ENCODE data around the gene COPS7A. TPM values are rescaled to one million over a fixed set of nuclear protein-coding genes. Genes with fewer than 3 reads are reported as not detected.

COPS7A gene
- 50.6 and 80.7 TPM in 2 replicates for total RNA-seq

GRCh38 chr12:6723607-6724408 is at the start of gene COPS7A:
Gene COPS7A, plus strand, starts transcription at chr12:6724046. Its CDS starts 611 bp downstream, at chr12:6724657.

GRCh38 chr12:6688999-6689882 is 34.6 kb upstream of the COPS7A start, which contains the start of gene ZNF384:
Gene ZNF384, minus strand, starts transcription at chr12:6689375. Its CDS starts 9,855 bp downstream, at chr12:6679520.

GRCh38 chr12:6700646-6701051 is 23.2 kb upstream of the COPS7A start, which contains the start of gene PIANP:
Gene PIANP, minus strand, starts transcription at chr12:6700815. Its CDS starts 2,754 bp downstream, at chr12:6698061.

GRCh38 chr12:6752921-6753771 is 29.3 kb downstream of the COPS7A start, which contains the start of gene MLF2:
Gene MLF2, minus strand, starts transcription at chr12:6753141. Its CDS starts 807 bp downstream, at chr12:6752334.

GRCh38 chr12:6765634-6766581 is 42.1 kb downstream of the COPS7A start, which contains the start of gene PTMS:
Gene PTMS, plus strand, starts transcription at chr12:6766363. Its CDS starts 343 bp downstream, at chr12:6766706.

GRCh38 chr12:6772331-6772695 is 48.5 kb downstream of the COPS7A start, which contains the start of gene LAG3:
Gene LAG3, plus strand, starts transcription at chr12:6772520. Its CDS starts 333 bp downstream, at chr12:6772853.

Other genes with a start within 250 kb of the COPS7A start
- 84.3 and 110 TPM in 2 replicates for gene MRPL51, start 230.8 kb upstream of the COPS7A start, total RNA-seq
- gene NCAPD2, start 229.9 kb upstream of the COPS7A start, total RNA-seq: 40.1 and 98.9 TPM in 2 replicates
- 6,589 and 9,177 TPM in 2 replicates for gene GAPDH, start 189.5 kb upstream of the COPS7A start, total RNA-seq
- 7.5 and 7.7 TPM in 2 replicates for gene IFFO1, start 168.0 kb upstream of the COPS7A start, total RNA-seq
- 6.9 and 17.1 TPM in 2 replicates for gene NOP2, start 155.8 kb upstream of the COPS7A start, total RNA-seq
- gene CHD4, start 116.7 kb upstream of the COPS7A start, total RNA-seq: 210 and 238 TPM in 2 replicates
- gene LPAR5, start 88.1 kb upstream of the COPS7A start, total RNA-seq: 0.65 TPM in 1 of 2 replicates, not detected in the other
- gene ACRBP, start 76.6 kb upstream of the COPS7A start, total RNA-seq: 0.13 and 0.72 TPM in 2 replicates
- gene ING4, start 60.9 kb upstream of the COPS7A start, total RNA-seq: 24.4 and 89.2 TPM in 2 replicates
- gene ZNF384, start 34.7 kb upstream of the COPS7A start, total RNA-seq: 16.8 and 39.4 TPM in 2 replicates
- 0.52 and 5.9 TPM in 2 replicates for gene PIANP, start 23.2 kb upstream of the COPS7A start, total RNA-seq
- gene MLF2, start 29.1 kb downstream of the COPS7A start, total RNA-seq: 196 and 281 TPM in 2 replicates
- gene PTMS, start 42.3 kb downstream of the COPS7A start, total RNA-seq: 174 and 234 TPM in 2 replicates
- gene LAG3, start 48.5 kb downstream of the COPS7A start, total RNA-seq: 1.6 TPM in 1 of 2 replicates, not detected in the other
- gene CD4, start 65.5 kb downstream of the COPS7A start, total RNA-seq: 11.2 and 19.2 TPM in 2 replicates
- 2.1 and 20.3 TPM in 2 replicates for gene GPR162, start 97.8 kb downstream of the COPS7A start, total RNA-seq
- 72.0 and 77.4 TPM in 2 replicates for gene P3H3, start 104.4 kb downstream of the COPS7A start, total RNA-seq
- 0.39 and 0.48 TPM in 2 replicates for gene GNB3, start 116.9 kb downstream of the COPS7A start, total RNA-seq
- 12.0 and 27.4 TPM in 2 replicates for gene CDCA3, start 127.2 kb downstream of the COPS7A start, total RNA-seq
- 47.1 and 72.5 TPM in 2 replicates for gene USP5, start 128.1 kb downstream of the COPS7A start, total RNA-seq
- gene TPI1, start 143.5 kb downstream of the COPS7A start, total RNA-seq: 1,206 and 1,693 TPM in 2 replicates
- 3.6 and 5.4 TPM in 2 replicates for gene SPSB2, start 149.3 kb downstream of the COPS7A start, total RNA-seq
- 5.8 and 13.9 TPM in 2 replicates for gene LRRC23, start 180.8 kb downstream of the COPS7A start, total RNA-seq
- gene ENO2, start 190.5 kb downstream of the COPS7A start, total RNA-seq: 26.1 and 45.2 TPM in 2 replicates
- gene ATN1, start 203.9 kb downstream of the COPS7A start, total RNA-seq: 14.2 and 57.7 TPM in 2 replicates
- gene RNU7-1, start 219.8 kb downstream of the COPS7A start, total RNA-seq: not detected in 2 replicates
- 336 and 337 TPM in 2 replicates for gene C12orf57, start 220.0 kb downstream of the COPS7A start, total RNA-seq
- gene PTPN6, start 227.3 kb downstream of the COPS7A start, total RNA-seq: 1.0 and 4.2 TPM in 2 replicates
- gene PHB2, start 246.6 kb downstream of the COPS7A start, total RNA-seq: 395 and 411 TPM in 2 replicates
- 24.4 and 65.2 TPM in 2 replicates for gene EMG1, start 246.9 kb downstream of the COPS7A start, total RNA-seq